ENCODE results near the gene FOXJ2. TPM values are rescaled to one million over a fixed set of nuclear protein-coding genes. Genes with fewer than 3 reads are reported as not detected.

Gene FOXJ2
- polyA plus RNA-seq, 1 of the 3 experiments (the other 2 are of a cell fraction): 3.4 TPM

GRCh38 chr12:8047842-8048241 is 15.3 kb downstream of the FOXJ2 start:
- Histone ChIP-seq H3K79me2 (ENCODE audit: insufficient read depth) (no peaks in the 10 kb centered on the region), H3K9ac (no peak overlapping the region), H3K27ac (ENCODE audit: low read depth in 2 of 2, low read length in 1 of 2) (no peak overlapping the region), H2AFZ (ENCODE audit: low read depth) (no peak overlapping the region), H3K4me1 (ENCODE audit: control insufficient read depth in 1 of 2, insufficient read depth in 2 of 2, low read depth in 1 of 2, low read length in 1 of 2) (no peaks in the 10 kb centered on the region), H3K9me3 (no peaks in the 10 kb centered on the region), H3K4me2 (no peak overlapping the region), H4K20me1 (ENCODE audit: insufficient read depth) (no peaks in the 10 kb centered on the region), H3K27me3 (ENCODE audit: insufficient read depth) (no peaks in the 10 kb centered on the region), H3K36me3 (replicated peaks in 1 of 2; ENCODE audit: control insufficient read depth in 1 of 2, insufficient read depth in 2 of 2, low read length in 1 of 2) (peaks cover 39 to 54% of the 10 kb centered on the region in 2 experiments), H3K9me2 (no peaks in the 10 kb centered on the region), H3F3A (replicated peaks; ENCODE audit: insufficient read depth) (no peaks in the 10 kb centered on the region), H3K4me3 (ENCODE audit: low read depth in 2 of 2, low read length in 1 of 2) (no peak overlapping the region)
- POLR2A ChIA-PET: no interaction called here
- TF ChIP-seq MAX (IDR thresholded peaks at IDR 0.05; ENCODE audit: low read depth): no peak
- WGBS (ENCODE audit: low lambda C conversion rate): 87% methylated on average over 3 of the region's 5 CpGs
- no peak for DNase-seq
- CTCF ChIA-PET: interaction anchor here (0.9 kb wide), 1 partner anchor 30 kb away, joined by 4 read pairs; no protein-coding TSS in a partner anchor

- Histone ChIP-seq H3K27me3 (ENCODE audit: insufficient read depth) (no peaks in the 10 kb centered on the region), H4K20me1 (ENCODE audit: insufficient read depth) (no peaks in the 10 kb centered on the region), H3K36me3 (replicated peaks in 1 of 2; ENCODE audit: control insufficient read depth in 1 of 2, insufficient read depth in 2 of 2, low read length in 1 of 2) (peaks cover 45 to 53% of the 10 kb centered on the region in 2 experiments), H3F3A (replicated peaks; ENCODE audit: insufficient read depth) (no peaks in the 10 kb centered on the region), H3K9me2 (no peaks in the 10 kb centered on the region), H3K79me2 (ENCODE audit: insufficient read depth) (no peaks in the 10 kb centered on the region), H3K27ac (ENCODE audit: low read depth in 2 of 2, low read length in 1 of 2) (no peak overlapping the region), H3K9me3 (no peaks in the 10 kb centered on the region), H3K4me1 (ENCODE audit: control insufficient read depth in 1 of 2, insufficient read depth in 2 of 2, low read depth in 1 of 2, low read length in 1 of 2) (no peaks in the 10 kb centered on the region), H2AFZ (ENCODE audit: low read depth) (no peak overlapping the region), H3K9ac (no peak overlapping the region), H3K4me2 (no peak overlapping the region), H3K4me3 (ENCODE audit: low read depth in 2 of 2, low read length in 1 of 2) (no peak overlapping the region)
- ChIA-PET POLR2A (no interaction called here), CTCF (interaction anchor here (0.6 to 1.9 kb wide), 3 partner anchors 29 to 938 kb away, joined by 3 to 7 read pairs (median 4); no protein-coding TSS in a partner anchor)
- DNase-seq: no peak
- TF ChIP-seq JUND (IDR thresholded peaks at IDR 0.05) (no peak), EP300 (IDR thresholded peaks at IDR 0.05; ENCODE audit: borderline replicate concordance in 1 of 2, low read depth in 1 of 2, low read length in 1 of 2) (no peak)
- 83% methylated on average over 4 of the region's 4 CpGs for WGBS (ENCODE audit: low lambda C conversion rate)
Observed at GRCh38 chr12:8048906-8049305, 16.4 kb downstream of the FOXJ2 start.

- Histone ChIP-seq H3K27ac (ENCODE audit: low read depth in 2 of 2, low read length in 1 of 2) (no peak overlapping the region), H2AFZ (ENCODE audit: low read depth) (no peak overlapping the region), H3K4me2 (no peak overlapping the region), H3K4me1 (ENCODE audit: control insufficient read depth in 1 of 2, insufficient read depth in 2 of 2, low read depth in 1 of 2, low read length in 1 of 2) (no peaks in the 10 kb centered on the region), H3K36me3 (replicated peaks in 1 of 2; ENCODE audit: control insufficient read depth in 1 of 2, insufficient read depth in 2 of 2, low read length in 1 of 2) (peaks cover 51 to 54% of the 10 kb centered on the region in 2 experiments), H3K4me3 (ENCODE audit: low read depth in 2 of 2, low read length in 1 of 2) (no peak overlapping the region), H3K9ac (no peak overlapping the region), H4K20me1 (ENCODE audit: insufficient read depth) (no peaks in the 10 kb centered on the region), H3K27me3 (ENCODE audit: insufficient read depth) (no peaks in the 10 kb centered on the region), H3K9me3 (no peaks in the 10 kb centered on the region), H3K9me2 (no peaks in the 10 kb centered on the region), H3K79me2 (ENCODE audit: insufficient read depth) (no peaks in the 10 kb centered on the region), H3F3A (replicated peaks; ENCODE audit: insufficient read depth) (no peaks in the 10 kb centered on the region)
- no peak for TF ChIP-seq JUND (IDR thresholded peaks at IDR 0.05)
- no peak for TF ChIP-seq FOXM1 (IDR thresholded peaks at IDR 0.05; ENCODE audit: low read depth)
- TF ChIP-seq YY1 (IDR thresholded peaks at IDR 0.05; ENCODE audit: low read depth): no peak
- TF ChIP-seq MXI1 (IDR thresholded peaks at IDR 0.05; ENCODE audit: low read depth, low read length): no peak
- TF ChIP-seq SIN3A (IDR thresholded peaks at IDR 0.05; ENCODE audit: borderline replicate concordance, low read depth, low read length): no peak
- TF ChIP-seq TAF1 (IDR thresholded peaks at IDR 0.05; ENCODE audit: borderline replicate concordance, low read depth, low read length): no peak
- TF ChIP-seq RAD21 (IDR thresholded peaks at IDR 0.05; ENCODE audit: low read length): no peak
- no peak for TF ChIP-seq MEF2A (IDR thresholded peaks at IDR 0.05; ENCODE audit: borderline replicate concordance, low read depth)
- no peak for TF ChIP-seq CHD2 (IDR thresholded peaks at IDR 0.05; ENCODE audit: low read length, partially characterized antibody)
- no peak for TF ChIP-seq POLR2AphosphoS5 (IDR thresholded peaks at IDR 0.05; ENCODE audit: low read depth, low read length)
- TF ChIP-seq RCOR1 (IDR thresholded peaks at IDR 0.05; ENCODE audit: low read length): no peak
- ChIA-PET POLR2A (no interaction called here), CTCF (interaction anchor here (0.8 to 1.9 kb wide), 2 partner anchors 28 to 47 kb away, joined by 3 to 7 read pairs; no protein-coding TSS in a partner anchor)
- 88% methylated on average over 7 of the region's 7 CpGs for WGBS (ENCODE audit: low lambda C conversion rate)
- no peak for DNase-seq
Observed at GRCh38 chr12:8050600-8051250, 18.2 kb downstream of the FOXJ2 start.

Data from SK-N-SH (cell line).